NCI-H1105 (cell line): Measurements from ENCODE around the gene ACTN1.

Source experiments
- DNase-seq: peaks from one replicate; lab custom pipeline; 2025; lab: John Stamatoyannopoulos, UW

ACTN1 gene

DNA sequence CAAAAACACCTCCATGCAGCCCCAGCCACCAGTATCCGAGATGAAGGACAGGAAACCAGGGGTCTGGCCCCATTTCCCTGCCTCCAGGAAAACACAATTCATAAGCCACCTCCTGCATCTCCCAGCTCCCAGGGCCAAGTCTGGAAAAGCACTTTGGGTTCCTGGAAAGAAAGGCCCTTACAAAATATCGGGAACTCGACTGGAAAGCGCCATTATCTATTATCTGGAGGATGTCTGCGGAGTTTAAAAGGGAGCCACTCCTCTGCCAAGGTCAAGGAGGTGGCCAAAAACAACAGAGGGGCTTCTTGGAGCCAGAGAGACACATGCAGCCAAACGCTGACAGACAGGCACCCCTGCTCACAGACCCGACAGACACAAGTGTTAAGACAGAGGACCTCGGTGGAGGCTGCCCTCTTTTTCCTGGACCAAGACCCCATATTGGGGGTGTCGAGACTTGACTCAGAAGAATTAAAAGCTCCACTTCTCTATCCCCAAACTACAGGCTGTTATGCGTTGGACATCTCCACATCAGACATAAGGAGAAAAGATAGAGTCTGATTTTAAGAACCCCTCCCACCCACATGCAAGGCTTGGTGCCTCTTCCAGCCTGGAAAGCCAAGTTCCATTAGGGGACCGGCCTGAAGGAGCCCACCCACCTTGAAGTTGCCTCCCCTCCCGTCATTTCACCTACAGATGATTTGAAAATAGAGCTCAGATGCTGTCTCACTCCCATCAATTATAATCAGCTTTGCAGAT lies 9.6 kb downstream of the ACTN1 start:
- DNase-seq = no peak

DNA sequence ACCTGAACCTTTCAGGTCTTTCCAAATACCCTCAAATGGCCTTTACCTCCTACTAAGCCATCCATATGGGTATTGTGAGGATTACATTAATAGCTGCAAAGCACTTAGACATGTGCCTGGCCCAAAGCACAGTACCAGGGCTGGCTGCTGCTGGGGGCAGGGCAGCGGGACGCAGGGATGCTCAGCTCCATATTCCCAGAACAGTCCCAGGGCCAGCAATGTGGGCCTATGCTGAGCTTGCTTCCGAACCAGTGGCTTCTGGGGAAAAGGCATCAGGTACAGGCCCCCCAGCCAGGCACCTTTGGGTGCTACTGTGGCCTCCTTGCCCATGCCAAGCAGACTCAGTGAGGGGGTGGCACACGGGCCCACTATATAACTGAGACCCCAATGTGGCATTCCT lies 10.4 kb downstream of the ACTN1 start:
- no peak for DNase-seq

DNA sequence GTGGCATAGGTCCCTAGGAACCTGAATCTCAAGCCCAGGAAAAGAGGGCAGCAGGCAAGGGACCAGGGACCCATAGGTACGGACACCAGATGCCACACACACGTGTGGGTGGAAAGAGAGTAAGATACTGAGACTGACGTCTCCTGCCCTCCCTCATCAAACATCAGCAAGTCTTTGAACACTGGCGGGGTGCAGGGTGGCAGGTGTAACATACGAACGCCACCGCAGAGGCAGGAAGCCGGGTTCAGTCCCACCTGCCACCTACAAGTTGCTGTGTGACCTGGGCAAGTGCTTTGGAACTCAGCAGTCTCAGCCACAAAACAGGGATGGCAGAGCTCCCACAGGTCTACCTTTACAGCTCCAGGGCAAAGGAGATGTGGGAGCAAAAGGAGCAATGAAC lies 11.1 kb downstream of the ACTN1 start:
- no peak for DNase-seq

DNA sequence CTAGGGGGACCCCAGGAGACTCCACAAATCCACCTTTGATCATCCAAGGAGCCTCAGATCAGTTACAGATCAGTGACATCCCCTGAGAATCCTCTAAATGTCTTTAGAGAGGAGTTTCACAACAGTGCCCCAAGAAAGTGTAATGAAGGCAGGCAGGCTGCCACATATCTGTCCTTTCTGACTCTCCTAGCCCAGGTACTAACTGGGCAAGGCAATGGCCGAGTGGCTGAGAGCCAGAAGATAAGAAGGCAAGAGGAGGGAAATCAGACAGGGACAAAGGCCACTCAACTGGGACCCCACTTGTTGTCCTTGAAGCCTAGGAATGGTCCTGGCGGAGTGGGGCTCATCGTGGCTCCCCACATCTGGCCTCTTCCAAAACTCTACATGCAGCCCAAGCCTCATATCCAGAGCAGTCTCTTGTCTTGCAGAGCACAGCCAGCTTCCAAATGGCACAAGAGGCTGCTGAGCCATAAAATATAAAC lies 11.6 kb downstream of the ACTN1 start:
- DNase-seq = no peak

DNA sequence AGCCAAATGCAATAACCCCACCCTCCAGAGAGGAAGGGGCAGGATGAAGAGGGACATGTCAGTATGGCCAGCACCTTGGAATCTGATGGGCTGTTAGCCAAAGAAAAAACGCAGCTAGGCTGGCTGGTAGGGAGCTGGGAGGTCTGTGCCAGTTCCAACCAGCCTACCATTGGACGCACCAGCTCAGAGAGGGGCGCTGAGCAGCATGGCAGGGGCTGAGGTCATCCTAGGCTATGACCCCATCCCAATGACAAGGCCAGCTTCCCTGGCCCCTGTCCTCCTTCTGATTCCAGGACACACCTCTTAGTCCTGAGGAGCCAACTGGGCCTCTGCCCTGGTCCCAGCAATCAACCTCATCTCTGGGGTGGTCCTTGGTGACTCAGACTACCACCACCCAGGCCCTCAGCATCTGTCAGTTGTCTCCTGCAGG lies 12.2 kb downstream of the ACTN1 start:
- no peak for DNase-seq

DNA sequence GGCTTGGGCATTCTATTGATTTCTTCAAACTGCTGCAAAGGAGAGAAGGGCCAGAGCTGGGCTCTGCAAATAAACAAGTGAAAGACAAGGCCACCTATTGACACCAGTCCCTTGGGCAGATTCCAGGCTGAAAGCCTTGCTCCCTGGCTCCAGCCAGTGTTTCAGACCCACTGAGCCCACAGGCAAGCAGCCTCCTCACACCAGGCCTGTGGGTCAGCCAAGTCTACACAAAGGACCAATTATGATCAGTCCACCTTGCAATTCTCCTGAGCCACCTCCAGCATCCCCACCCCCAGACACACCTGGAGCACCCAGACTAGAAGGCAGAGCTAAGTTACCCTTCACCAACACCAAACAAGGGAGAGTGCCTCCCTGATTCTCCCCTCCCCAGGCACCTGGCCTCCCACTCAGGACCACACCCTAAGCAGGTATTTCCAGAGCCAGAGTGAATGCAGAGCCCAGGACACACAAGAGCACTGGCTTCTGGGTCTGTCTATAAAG lies 13.8 kb downstream of the ACTN1 start:
- no peak for DNase-seq

DNA sequence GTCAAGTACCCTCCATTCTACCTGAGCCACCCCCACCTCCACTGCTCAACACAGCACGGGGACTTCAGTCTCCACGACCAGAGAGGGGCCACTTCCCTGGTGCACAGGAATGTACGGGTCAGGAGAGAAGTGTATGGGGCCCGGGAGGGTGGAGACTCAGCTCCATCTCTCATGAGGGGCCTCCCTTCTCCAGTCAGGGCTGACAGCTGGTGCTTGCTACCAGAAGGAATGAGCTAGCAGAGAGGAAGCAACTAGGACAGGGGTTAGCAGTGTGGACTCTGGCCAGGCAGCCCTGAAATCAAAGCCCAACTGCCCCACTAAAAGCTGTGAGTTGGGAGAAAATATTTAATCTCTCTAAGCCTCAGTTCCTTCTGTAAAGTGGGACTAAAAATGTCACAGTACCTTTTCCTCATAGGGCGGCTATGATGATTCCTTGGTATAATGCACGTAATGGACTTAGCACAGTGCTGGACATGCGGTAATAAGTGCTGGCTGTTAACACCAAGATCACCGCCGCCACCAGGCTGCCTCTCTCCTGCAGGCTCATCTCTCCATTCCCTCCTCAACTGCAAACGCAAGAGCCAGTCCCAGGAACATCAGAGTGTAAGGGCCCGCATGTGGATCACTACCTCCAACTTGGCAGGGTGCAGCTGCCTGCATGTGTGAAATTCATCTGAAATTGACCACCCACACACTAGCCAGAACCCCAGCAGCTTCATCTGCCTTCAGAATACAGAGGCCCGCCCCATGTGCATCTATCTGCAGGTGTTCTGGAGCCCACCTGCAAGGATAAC lies 14.6 kb downstream of the ACTN1 start:
- no peak for DNase-seq

DNA sequence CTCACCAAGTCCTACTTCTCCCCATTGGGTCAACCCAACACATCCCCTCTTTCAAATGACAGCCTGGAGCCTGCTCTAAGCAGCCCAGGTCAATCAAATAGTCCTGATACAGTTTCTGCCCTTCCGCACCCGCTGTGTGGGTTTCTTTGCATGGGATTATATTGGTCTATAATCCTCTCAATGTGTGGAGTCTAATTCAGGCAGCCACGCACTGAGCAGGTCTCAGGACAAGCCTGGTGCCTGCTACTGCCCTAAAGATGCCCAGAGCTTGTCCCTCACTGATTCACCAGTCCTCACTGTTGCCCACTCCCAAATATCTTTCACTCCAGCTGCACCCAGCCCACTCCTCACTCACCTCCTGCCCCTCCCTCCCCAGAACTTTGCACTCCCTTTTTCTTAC lies 16.4 kb downstream of the ACTN1 start:
- no peak for DNase-seq

DNA sequence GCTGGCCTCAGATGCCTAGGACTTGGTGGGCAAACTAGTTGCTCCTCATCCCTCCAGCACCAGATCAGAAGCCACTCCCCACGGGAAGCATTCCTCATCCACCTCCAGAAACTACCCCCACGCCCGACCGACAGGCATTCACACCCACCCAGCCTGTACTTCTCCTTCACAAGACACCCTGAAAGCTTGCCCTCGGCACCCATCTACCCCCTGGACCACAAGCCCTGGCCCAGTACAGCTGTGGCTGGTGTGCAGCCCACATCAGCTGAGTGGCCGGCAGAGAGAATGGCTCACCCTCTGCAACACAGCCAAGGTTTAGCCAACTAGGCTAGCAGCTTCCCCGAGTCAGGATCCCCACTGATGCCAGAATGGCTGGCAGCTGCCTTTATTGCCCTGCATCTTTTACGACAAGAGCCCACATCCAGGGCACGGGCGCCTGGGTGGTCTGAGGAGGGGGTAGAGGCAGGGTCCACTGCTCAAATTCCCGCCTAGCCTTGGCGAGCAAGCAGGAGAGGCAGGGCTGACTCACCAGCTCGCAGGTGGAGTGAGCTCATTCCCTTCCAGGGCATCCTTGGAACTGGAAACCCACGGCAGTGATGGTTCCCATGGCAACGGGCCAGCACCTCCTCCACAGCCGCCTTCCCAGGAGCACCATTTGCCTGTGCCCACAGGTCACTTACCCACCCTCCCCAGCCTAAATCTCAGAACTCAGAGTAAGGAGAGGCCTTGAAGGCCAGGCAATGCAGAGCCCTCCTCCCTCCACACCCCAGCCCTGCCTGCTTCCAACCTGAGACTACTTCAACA lies 17.1 kb downstream of the ACTN1 start:
- DNase-seq = peak; percentile 52

DNA sequence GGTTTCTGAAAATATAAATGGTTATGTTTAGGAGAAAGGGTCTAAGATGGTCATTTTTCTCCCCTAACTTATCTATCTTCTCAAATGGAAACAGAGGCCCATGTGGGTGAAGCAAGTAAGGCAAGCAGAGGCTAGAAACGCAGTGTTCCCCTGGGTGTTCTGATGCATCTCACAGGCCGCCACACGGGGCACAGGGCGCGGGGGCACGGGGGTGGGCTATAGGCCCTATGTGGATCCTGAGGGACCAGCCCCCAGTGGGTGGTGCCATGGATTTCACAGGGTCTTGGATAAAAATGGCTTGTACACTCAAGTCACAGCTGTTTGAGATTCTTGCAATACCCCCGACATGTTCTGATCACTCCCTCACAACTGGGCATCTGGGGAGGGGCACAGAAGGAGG lies 17.7 kb downstream of the ACTN1 start:
- DNase-seq = no peak

DNA sequence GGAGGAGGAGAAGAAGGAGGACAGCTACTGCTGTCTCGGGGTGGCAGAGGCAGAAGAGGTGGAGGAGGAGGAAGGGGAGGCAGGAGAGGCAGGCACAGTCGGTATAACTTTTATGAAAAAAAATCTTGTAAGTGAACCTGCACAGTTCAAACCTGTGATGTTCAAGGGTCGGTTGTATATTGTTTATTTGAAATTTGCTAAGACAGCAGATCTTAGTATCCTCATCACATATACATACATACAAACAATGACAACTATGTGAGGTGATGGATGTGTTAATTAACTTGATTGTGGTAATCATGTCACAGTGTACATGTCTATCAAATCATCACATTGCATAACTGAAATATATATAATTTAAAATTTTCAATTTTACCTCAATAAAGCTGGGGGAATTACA lies 19.0 kb downstream of the ACTN1 start:
- DNase-seq = no peak

DNA sequence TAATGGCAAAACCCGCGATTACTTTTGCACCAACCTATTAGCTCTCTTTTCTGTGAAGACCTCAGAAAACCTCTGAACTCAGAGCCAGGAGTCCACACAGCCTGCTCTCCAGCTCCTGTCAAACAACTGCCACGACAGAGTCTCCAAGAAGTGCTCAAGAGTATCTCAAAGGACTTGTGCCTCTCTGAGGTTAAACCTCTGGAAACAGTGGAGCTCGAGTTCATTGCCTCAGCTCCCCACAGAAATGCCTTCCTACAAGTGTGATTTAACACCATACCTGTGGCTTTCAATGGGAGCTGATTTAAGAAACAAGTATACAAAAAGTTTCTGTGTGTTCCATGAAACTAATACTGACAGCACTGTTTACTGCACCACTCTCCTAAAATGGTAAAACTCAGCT lies 20.1 kb downstream of the ACTN1 start:
- DNase-seq = no peak

DNA sequence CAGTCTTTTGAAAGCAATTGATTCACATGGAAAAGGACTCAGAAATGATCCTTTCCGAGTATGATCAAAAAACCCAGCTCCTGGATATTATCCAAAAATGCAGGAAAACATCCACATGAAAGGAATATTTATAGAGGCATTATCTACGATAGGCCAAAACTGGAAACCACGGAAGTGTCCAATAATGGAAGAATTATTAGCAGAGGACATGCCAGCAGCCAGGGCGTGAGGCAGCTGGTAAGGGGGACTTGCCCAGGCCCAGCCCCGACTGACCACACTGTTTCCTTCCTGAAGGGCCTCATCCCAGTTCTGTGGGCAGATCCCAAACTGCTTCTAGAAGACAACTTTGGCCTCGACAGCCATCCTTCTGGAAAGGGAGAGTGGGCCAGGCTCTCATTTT lies 20.5 kb downstream of the ACTN1 start:
- DNase-seq = no peak

DNA sequence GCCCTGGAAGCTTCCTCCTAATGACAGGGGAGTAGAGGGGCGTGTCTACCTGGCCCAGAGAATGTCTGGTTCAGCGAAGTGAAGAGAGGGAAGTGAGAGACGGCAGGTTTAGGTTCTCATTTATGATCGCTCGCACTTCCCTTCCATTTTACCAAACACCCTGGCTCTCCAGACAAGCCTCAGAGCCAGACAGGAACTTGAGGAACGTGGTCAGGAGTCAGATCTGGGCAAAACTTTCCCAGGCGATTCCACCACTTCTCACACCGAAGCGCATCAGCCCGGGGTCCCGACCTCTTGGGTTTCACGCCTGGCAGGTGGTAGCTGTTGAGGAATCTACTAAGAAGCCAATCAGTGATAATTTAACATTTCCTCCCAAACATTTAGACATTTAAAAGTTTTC lies 21.3 kb downstream of the ACTN1 start:
- no peak for DNase-seq

DNA sequence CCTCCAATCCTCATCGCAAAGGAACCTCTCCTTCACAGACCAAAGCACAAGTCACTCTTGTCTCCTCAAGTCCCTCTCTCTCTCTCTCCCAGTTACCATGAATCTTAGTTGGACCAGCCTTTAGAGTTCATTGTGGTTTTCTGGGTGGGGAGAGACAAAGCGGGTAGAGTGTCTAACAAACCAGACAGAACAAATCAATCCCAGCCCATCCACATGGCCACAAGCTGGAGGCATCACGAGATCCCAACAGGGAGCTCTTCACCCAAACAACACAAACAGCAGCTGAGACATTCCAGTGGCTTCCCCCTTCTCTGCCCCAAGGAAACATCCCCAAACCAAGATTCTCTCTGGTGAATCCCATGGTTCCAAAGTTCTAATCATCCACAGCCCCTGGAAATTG lies 22.4 kb downstream of the ACTN1 start:
- DNase-seq = no peak

DNA sequence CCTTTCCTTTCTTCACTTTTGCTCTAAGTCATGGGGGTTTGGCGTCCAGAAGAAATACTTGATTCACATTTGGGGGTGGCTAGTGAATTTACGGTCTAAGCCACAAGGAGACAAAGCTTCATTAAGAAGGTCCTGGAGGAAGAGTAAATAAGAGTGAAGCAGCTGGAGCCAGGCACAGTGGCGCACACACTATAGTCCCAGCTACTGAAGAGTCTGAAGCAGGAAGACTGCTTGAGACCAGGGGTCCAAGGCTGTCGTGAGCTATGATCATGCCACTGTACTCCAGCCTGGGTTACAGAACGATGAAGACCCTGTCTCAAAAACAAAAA lies 23.3 kb downstream of the ACTN1 start:
- DNase-seq = no peak

DNA sequence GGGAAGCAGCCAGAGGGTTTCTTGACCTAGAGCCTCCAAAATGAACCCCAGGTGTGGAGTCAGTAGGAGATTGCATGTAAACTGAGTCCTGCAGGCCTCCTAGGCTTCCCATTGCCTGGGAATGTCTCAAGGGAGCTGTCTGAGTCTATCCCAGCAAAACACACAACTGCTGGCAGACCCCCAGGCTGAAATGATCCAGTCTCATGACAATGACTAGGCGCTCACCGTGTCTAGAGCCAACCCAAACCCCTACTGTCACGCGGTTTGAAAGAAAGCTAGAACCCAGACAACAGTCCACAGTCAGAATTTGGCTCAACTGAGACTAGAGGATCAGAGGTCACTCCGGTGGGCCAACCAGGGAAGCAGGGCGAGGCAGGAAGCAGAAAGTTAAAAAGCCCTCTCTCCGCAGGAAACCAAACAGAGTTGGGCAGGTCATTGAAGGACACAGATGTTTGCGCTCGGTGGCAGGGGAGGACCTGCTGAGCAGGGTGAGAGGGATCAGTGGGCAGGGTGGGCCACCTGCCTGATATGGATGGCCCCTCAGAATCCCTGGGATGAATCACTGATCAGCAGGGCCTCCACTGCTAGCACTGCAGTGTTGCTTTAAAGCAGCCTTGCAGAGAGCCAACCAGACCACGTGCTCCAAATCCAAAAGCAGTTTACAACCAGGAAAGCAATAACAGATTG lies 23.8 kb downstream of the ACTN1 start:
- no peak for DNase-seq

DNA sequence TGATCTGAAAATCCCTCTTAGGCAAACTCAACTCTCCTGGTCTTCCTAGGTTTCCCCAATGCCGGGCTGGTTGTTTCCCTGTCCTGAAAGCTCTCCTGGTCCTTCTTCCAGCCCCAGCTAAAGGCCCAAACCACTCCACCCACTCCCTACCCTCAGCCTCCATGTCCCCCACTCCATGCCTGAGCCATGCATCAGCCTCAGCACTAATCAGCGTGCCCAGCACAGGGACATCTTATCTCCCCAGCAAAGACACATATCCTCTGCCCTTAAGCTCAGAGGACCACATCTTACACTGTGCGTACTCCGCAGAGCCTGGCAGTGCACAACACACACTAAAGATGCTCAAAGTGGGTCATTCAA lies 25.9 kb downstream of the ACTN1 start:
- DNase-seq = no peak

DNA sequence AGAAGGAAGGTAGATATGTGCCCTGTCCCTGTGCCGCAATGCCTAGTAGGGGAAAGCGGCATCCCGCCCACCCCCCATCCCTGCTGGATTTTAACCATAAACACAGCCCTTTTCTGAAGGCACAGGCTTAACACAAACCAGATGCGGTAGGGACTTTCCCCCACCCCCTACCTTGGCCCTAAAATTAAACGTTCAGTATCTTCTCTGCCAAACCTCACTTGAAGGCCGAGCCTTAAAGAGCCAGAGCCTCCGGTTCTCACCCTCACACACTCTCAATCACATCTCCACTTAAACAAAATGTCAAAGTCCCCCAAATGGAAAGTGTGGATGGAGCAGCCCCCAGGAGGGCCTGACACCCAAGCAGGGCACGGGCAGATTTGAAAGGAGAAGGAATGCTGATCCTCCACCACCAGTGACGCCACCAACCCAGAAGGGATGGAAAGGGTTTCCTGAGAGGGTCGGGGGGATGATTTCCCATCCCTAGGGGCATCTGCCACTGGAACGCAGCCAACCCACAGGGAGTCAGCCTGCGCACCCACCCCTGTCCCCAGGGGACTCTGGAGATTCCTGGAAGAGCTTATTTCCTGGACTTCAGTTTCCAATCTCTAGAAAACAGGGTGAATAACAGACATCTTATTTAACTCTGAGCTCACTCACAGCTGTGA lies 26.4 kb downstream of the ACTN1 start:
- DNase-seq = no peak

DNA sequence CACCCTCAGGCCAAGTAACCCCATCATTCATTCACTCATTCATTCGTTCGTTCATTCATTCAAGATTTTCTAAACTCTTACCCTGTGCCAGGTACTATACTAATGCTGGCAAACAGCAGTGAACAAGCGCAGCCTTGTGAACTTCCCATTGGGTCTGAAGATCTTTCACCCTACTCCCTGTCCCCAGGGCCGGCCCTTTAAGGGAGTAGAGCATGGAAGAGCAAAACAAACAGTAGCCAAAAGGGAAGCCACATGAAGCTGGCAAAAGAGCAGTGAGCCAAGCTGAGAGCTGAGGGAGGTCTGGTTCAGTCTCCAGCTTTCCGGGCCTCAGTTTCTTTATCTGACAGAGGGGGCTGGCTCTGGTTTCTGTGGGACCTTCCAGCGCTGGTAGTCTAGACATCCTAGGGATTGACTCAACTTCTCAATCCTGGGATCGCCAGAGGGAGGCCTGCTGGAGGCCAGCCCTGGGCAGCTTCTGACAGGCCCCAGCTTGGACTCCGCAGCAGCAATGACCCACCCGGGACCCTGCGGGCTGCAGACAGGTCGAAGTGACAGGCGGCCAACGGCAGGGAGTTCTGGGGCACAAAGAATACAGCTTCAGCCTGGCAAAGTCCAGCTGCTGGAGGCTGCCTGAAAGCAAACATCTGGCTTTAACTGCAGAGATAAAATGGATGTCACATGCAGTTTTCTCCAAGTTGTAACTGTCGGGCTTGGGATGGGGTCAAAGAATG lies 27.1 kb downstream of the ACTN1 start:
- no peak for DNase-seq
